ENCODE measurements around the gene P2RX3. TPM values are rescaled to one million over a fixed set of nuclear protein-coding genes. Genes with fewer than 3 reads are reported as not detected.
"Not testable (repeated sequence)": the region's sequence is repeated elsewhere in the genome, so short reads cannot be mapped to it uniquely, and the experiment has no call there.

P2RX3 gene
- total RNA-seq, 4 donors from 2014 or later, result not detected

GRCh38 chr11:57396744-57397143 is 58.6 kb downstream of the P2RX3 start:
- TF ChIP-seq CTCF (IDR thresholded peaks at IDR 0.05) (no peak), POLR2A (IDR thresholded peaks at IDR 0.05) (no peak)

GRCh38 chr11:57397394-57397990 is 59.3 kb downstream of the P2RX3 start:
- Histone ChIP-seq H3K36me3 (no peaks in the 10 kb centered on the region), H3K27ac (no peak overlapping the region), H3K27me3 (no peaks in the 10 kb centered on the region), H3K4me1 (no peaks in the 10 kb centered on the region), H3K9me3 (no peaks in the 10 kb centered on the region), H3K4me3 (no peak overlapping the region)
- DNase-seq, result no peak
- TF ChIP-seq POLR2A (IDR thresholded peaks at IDR 0.05) (no peak), CTCF (IDR thresholded peaks at IDR 0.05) (no peak)
- WGBS, 2 donors, result 76 to 80% methylated on average over 4 of the region's 4 CpGs
- intact Hi-C loops (cut with DNase I), result no loop called here

More at GRCh38 chr11:57396744-57397143, 58.6 kb downstream of the P2RX3 start:
- Histone ChIP-seq H3K4me3 (no peak overlapping the region), H3K36me3 (no peaks in the 10 kb centered on the region), H3K27me3 (no peaks in the 10 kb centered on the region), H3K9me3 (no peaks in the 10 kb centered on the region), H3K27ac (no peak overlapping the region), H3K4me1 (no peaks in the 10 kb centered on the region)
- WGBS, 2 donors, result 66 to 67% methylated on average over 2 of the region's 2 CpGs
- intact Hi-C loops (cut with DNase I), result no loop called here
- DNase-seq, result no peak

GRCh38 chr11:57399221-57399620 is 61.1 kb downstream of the P2RX3 start:
- DNase-seq, result no peak
- H3K27ac ChIP-seq, result no peak overlapping the region
- H3K4me1 ChIP-seq, result no peaks in the 10 kb centered on the region
- H3K9me3 ChIP-seq, result no peaks in the 10 kb centered on the region
- H3K27me3 ChIP-seq, result no peaks in the 10 kb centered on the region
- no peak overlapping the region for H3K4me3 ChIP-seq
- intact Hi-C loops (cut with DNase I), result no loop called here
- TF ChIP-seq POLR2A (IDR thresholded peaks at IDR 0.05) (no peak), CTCF (IDR thresholded peaks at IDR 0.05) (no peak)
- WGBS, 2 donors, result 62 to 81% methylated on average over 5 of the region's 5 CpGs
- peaks cover 0 to 2% (median 0%) of the 10 kb centered on the region in 3 donors for H3K36me3 ChIP-seq

- Histone ChIP-seq H3K27me3 (no peaks in the 10 kb centered on the region), H3K36me3 (peaks cover 0 to 4% (median 0%) of the 10 kb centered on the region in 3 donors), H3K27ac (no peak overlapping the region), H3K4me3 (no peak overlapping the region), H3K4me1 (no peaks in the 10 kb centered on the region), H3K9me3 (no peaks in the 10 kb centered on the region)
- WGBS, 2 donors, result 78 to 88% methylated on average over 4 of the region's 4 CpGs
- DNase-seq, result no peak
- TF ChIP-seq POLR2A (IDR thresholded peaks at IDR 0.05) (no peak), CTCF (IDR thresholded peaks at IDR 0.05) (no peak)
- intact Hi-C loops (cut with DNase I), result no loop called here
Observed at GRCh38 chr11:57399972-57400578, 61.9 kb downstream of the P2RX3 start.

- 59 to 66% methylated on average over 5 to 6 of the region's 6 CpGs for WGBS, 2 donors
Observed at GRCh38 chr11:57402188-57403002, 64.2 kb downstream of the P2RX3 start.

GRCh38 chr11:57403003-57403801 is 65.0 kb downstream of the P2RX3 start:
- Histone ChIP-seq H3K36me3 (peaks cover 0 to 35% (median 12%) of the 10 kb centered on the region in 3 donors), H3K4me1 (peaks cover 0 to 26% (median 17%) of the 10 kb centered on the region in 3 donors)
- H3K27ac ChIP-seq; DNase-seq; H3K27me3 ChIP-seq; intact Hi-C loops (cut with DNase I); H3K9me3 ChIP-seq; H3K4me3 ChIP-seq: not testable (repeated sequence)
- 76 to 79% methylated on average over 5 to 6 of the region's 6 CpGs for WGBS, 2 donors

More at GRCh38 chr11:57402188-57403002, 64.2 kb downstream of the P2RX3 start:
- H3K4me1 ChIP-seq, result peaks cover 0 to 22% (median 12%) of the 10 kb centered on the region in 3 donors
- TF ChIP-seq POLR2A (IDR thresholded peaks at IDR 0.05), result no peak
- no peak for TF ChIP-seq CTCF (IDR thresholded peaks at IDR 0.05)
- H3K36me3 ChIP-seq, result peaks cover 0 to 27% (median 4%) of the 10 kb centered on the region in 3 donors
- no peak overlapping the region for H3K27ac ChIP-seq
- intact Hi-C loops (cut with DNase I), result no loop called here
- no peaks in the 10 kb centered on the region for H3K27me3 ChIP-seq
- no peak overlapping the region for H3K4me3 ChIP-seq
- no peaks in the 10 kb centered on the region for H3K9me3 ChIP-seq
- DNase-seq, result no peak
